HepG2 (cell line): ENCODE data around the gene CAMSAP2. TPM values are rescaled to one million over a fixed set of nuclear protein-coding genes. Genes with fewer than 3 reads are reported as not detected.

Experiments used
- ATF7 ChIP-seq, 2 experiments: fragments of 450-650 bp in 1 of 2; sonication (generic) in 1 of 2; formaldehyde crosslinking in 1 of 2; IDR thresholded peaks; 2 replicates each; pipeline versions ENCODE4 v1.4.0 to v1.6.1; 2016 to 2020; ENCODE audit warnings: antibody characterized with exemption in 1 of 2, mild to moderate bottlenecking in 1 of 2, missing genetic modification reagents in 1 of 2
- DR1 ChIP-seq: sonication (generic); formaldehyde crosslinking; IDR thresholded peaks from 2 replicates; pipeline ENCODE4 v1.8.0; 2021; ENCODE audit warnings: mild to moderate bottlenecking, missing genetic modification reagents, inconsistent platforms
- FOXK2 ChIP-seq: fragments of 450-650 bp; IDR thresholded peaks from 2 replicates; pipeline ENCODE4 v1.6.1; 2016
- GABPA ChIP-seq, 2 experiments: IDR thresholded peaks; 2 replicates each; pipeline ENCODE4 v1.6.1; 2011 to 2016; ENCODE audit warnings: low read depth in 2 of 2, low read length in 1 of 2, missing biosample characterization in 1 of 2, missing genetic modification characterization in 1 of 2
- IKZF1 ChIP-seq: fragments of 450-650 bp; IDR thresholded peaks from 2 replicates; pipeline ENCODE4 v1.7.1; 2016
- JUNB ChIP-seq: sonication (generic); formaldehyde crosslinking; IDR thresholded peaks from 2 replicates; pipeline ENCODE4 v1.8.0; 2022; ENCODE audit warnings: missing genetic modification reagents, mild to moderate bottlenecking, borderline replicate concordance
- NCOA2 ChIP-seq: sonication (generic); formaldehyde crosslinking; IDR thresholded peaks from 2 replicates; pipeline ENCODE4 v1.8.0; 2022; ENCODE audit warnings: inconsistent platforms
- POLR2AphosphoS2 ChIP-seq: IDR thresholded peaks from 2 replicates; pipeline ENCODE4 v1.6.1; 2011; ENCODE audit warnings: low read depth, low read length, improper control_type of control experiment
- RARA ChIP-seq: IDR thresholded peaks from 2 replicates; pipeline ENCODE4 v1.6.1; 2016; ENCODE audit warnings: missing genetic modification reagents, missing compliant biosample characterization
- RELA ChIP-seq: sonication (generic); formaldehyde crosslinking; IDR thresholded peaks from 2 replicates; pipeline ENCODE4 v1.4.0; 2020; ENCODE audit warnings: missing genetic modification reagents
- RFXAP ChIP-seq: sonication (generic); formaldehyde crosslinking; IDR thresholded peaks from 2 replicates; pipeline ENCODE4 v1.4.0; 2020; ENCODE audit warnings: missing genetic modification reagents, borderline replicate concordance
- SOX5 ChIP-seq: IDR thresholded peaks from 2 replicates; pipeline ENCODE4 v1.6.1; 2016; ENCODE audit warnings: borderline replicate concordance
- THAP11 ChIP-seq: IDR thresholded peaks from 2 replicates; pipeline ENCODE4 v1.6.1; 2016; ENCODE audit warnings: missing biosample characterization, missing genetic modification reagents
- YY1 ChIP-seq: IDR thresholded peaks from 2 replicates; pipeline ENCODE4 v1.6.1; 2011; ENCODE audit warnings: low read length, low read depth, moderate library complexity, mild to moderate bottlenecking; ENCODE audit not compliant: insufficient read depth, insufficient replicate concordance
- ZNF264 ChIP-seq: sonication (generic); formaldehyde crosslinking; IDR thresholded peaks from 2 replicates; pipeline ENCODE4 v1.4.0; 2020; ENCODE audit warnings: missing genetic modification reagents
- ZNF776 ChIP-seq: sonication (generic); formaldehyde crosslinking; IDR thresholded peaks from 2 replicates; pipeline ENCODE4 v1.4.0; 2020; ENCODE audit warnings: mild to moderate bottlenecking, missing genetic modification reagents
- polyA plus RNA-seq, 8 experiments: library from polyadenylated mRNA; depleted of rRNA in 3 of 8; stranded (reverse) in 7 of 8; unstranded in 1 of 8; fragments of >200 nt; fragmentation: Illumina TruSeq in 4 of 8; extraction: Trizol in 4 of 8; gene quantifications; 2 replicates each; pipeline versions ENCODE4 v1.2.1 to v1.2.3, GENCODE V29; 2011 to 2016; ENCODE audit warnings: low read depth in 4 of 8, missing spikeins in 1 of 8, mixed read lengths in 1 of 8; ENCODE audit not compliant: insufficient read depth in 1 of 8
- total RNA-seq, 5 experiments: library from RNA; depleted of rRNA; stranded (reverse); fragments of >200 nt; fragmentation: Illumina TruSeq; extraction: Trizol; gene quantifications; 2 replicates each; pipeline ENCODE4 v1.2.3, GENCODE V29; 2016; ENCODE audit warnings: low read depth in 1 of 5
- TF ChIP-seq, protein P1 (sequence below): sonication (generic); formaldehyde crosslinking; IDR thresholded peaks from 2 replicates; pipeline ENCODE4 v1.5.1; 2020; ENCODE audit warnings: missing genetic modification reagents, mild to moderate bottlenecking, borderline replicate concordance
- TF ChIP-seq, protein P2 (sequence below): sonication (generic); formaldehyde crosslinking; IDR thresholded peaks from 2 replicates; pipeline ENCODE4 v1.5.0; 2020; ENCODE audit warnings: mild to moderate bottlenecking, missing genetic modification reagents
- TF ChIP-seq, protein P3 (sequence below): sonication (generic); formaldehyde crosslinking; IDR thresholded peaks from 2 replicates; pipeline ENCODE4 v1.5.1; 2020; ENCODE audit warnings: mild to moderate bottlenecking, missing genetic modification reagents, moderate library complexity
- TF ChIP-seq, protein P4 (sequence below): sonication (generic); formaldehyde crosslinking; IDR thresholded peaks from 2 replicates; pipeline ENCODE4 v1.5.0; 2020; ENCODE audit warnings: mild to moderate bottlenecking, missing genetic modification reagents

The CAMSAP2 gene
- total and polyA plus RNA-seq, 2 of the 13 experiments (the other 11 are each of a cell fraction or from before 2014, with no cell fraction given), result 3.4 to 8.2 TPM

DNA sequence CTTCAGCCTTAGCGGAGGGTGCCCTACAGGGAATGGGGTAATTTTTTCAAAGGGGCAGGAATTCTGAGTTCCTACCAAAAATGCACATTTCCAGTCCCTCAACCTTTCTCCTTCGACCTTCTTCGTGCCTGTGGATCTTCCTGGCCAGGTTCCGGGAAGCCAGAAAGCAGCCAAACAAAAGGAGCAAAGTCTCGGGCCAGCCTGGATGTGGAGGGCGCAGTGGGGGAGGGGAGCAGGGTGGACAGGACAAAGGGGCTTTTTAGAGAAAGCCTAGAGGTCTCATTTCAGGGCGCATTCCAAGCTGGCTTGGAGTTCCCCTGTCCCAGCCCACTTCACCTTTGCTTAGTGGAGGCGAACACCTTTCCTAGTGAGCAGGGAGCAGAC is 153.1 kb downstream of the CAMSAP2 start (continued):
- TF ChIP-seq, protein P1, sequence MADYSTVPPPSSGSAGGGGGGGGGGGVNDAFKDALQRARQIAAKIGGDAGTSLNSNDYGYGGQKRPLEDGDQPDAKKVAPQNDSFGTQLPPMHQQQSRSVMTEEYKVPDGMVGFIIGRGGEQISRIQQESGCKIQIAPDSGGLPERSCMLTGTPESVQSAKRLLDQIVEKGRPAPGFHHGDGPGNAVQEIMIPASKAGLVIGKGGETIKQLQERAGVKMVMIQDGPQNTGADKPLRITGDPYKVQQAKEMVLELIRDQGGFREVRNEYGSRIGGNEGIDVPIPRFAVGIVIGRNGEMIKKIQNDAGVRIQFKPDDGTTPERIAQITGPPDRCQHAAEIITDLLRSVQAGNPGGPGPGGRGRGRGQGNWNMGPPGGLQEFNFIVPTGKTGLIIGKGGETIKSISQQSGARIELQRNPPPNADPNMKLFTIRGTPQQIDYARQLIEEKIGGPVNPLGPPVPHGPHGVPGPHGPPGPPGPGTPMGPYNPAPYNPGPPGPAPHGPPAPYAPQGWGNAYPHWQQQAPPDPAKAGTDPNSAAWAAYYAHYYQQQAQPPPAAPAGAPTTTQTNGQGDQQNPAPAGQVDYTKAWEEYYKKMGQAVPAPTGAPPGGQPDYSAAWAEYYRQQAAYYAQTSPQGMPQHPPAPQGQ, result no peak
- TF ChIP-seq SOX5 (CRISPR knock-in tag), result peak; percentile 57; the same call in 1 of the 2 replicates
- 0 out of 2 replicates have a peak, but pooled peaks have one; percentile 58 for TF ChIP-seq RELA (CRISPR knock-in tag)
- TF ChIP-seq, protein P2, sequence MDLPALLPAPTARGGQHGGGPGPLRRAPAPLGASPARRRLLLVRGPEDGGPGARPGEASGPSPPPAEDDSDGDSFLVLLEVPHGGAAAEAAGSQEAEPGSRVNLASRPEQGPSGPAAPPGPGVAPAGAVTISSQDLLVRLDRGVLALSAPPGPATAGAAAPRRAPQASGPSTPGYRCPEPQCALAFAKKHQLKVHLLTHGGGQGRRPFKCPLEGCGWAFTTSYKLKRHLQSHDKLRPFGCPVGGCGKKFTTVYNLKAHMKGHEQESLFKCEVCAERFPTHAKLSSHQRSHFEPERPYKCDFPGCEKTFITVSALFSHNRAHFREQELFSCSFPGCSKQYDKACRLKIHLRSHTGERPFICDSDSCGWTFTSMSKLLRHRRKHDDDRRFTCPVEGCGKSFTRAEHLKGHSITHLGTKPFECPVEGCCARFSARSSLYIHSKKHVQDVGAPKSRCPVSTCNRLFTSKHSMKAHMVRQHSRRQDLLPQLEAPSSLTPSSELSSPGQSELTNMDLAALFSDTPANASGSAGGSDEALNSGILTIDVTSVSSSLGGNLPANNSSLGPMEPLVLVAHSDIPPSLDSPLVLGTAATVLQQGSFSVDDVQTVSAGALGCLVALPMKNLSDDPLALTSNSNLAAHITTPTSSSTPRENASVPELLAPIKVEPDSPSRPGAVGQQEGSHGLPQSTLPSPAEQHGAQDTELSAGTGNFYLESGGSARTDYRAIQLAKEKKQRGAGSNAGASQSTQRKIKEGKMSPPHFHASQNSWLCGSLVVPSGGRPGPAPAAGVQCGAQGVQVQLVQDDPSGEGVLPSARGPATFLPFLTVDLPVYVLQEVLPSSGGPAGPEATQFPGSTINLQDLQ (CRISPR knock-in tag), result peak; percentile 76; the same call in 1 of the 2 replicates
- TF ChIP-seq YY1, result no peak
- no peak for TF ChIP-seq GABPA (IDR thresholded peaks at IDR 0.05; ENCODE audit: low read depth, low read length)
- no peak for TF ChIP-seq GABPA (CRISPR knock-in tag; IDR thresholded peaks at IDR 0.05; ENCODE audit: low read depth)
- no peak for TF ChIP-seq POLR2AphosphoS2
- TF ChIP-seq NCOA2, result peak; percentile 71
- no peak for TF ChIP-seq FOXK2
- no peak for TF ChIP-seq JUNB
- no peak for TF ChIP-seq ZNF776 (CRISPR knock-in tag)
- TF ChIP-seq, protein P3, sequence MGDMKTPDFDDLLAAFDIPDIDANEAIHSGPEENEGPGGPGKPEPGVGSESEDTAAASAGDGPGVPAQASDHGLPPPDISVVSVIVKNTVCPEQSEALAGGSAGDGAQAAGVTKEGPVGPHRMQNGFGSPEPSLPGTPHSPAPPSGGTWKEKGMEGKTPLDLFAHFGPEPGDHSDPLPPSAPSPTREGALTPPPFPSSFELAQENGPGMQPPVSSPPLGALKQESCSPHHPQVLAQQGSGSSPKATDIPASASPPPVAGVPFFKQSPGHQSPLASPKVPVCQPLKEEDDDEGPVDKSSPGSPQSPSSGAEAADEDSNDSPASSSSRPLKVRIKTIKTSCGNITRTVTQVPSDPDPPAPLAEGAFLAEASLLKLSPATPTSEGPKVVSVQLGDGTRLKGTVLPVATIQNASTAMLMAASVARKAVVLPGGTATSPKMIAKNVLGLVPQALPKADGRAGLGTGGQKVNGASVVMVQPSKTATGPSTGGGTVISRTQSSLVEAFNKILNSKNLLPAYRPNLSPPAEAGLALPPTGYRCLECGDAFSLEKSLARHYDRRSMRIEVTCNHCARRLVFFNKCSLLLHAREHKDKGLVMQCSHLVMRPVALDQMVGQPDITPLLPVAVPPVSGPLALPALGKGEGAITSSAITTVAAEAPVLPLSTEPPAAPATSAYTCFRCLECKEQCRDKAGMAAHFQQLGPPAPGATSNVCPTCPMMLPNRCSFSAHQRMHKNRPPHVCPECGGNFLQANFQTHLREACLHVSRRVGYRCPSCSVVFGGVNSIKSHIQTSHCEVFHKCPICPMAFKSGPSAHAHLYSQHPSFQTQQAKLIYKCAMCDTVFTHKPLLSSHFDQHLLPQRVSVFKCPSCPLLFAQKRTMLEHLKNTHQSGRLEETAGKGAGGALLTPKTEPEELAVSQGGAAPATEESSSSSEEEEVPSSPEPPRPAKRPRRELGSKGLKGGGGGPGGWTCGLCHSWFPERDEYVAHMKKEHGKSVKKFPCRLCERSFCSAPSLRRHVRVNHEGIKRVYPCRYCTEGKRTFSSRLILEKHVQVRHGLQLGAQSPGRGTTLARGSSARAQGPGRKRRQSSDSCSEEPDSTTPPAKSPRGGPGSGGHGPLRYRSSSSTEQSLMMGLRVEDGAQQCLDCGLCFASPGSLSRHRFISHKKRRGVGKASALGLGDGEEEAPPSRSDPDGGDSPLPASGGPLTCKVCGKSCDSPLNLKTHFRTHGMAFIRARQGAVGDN (CRISPR knock-in tag), result peak; percentile 4; the same call in 1 of the 2 replicates
- TF ChIP-seq, protein P4, sequence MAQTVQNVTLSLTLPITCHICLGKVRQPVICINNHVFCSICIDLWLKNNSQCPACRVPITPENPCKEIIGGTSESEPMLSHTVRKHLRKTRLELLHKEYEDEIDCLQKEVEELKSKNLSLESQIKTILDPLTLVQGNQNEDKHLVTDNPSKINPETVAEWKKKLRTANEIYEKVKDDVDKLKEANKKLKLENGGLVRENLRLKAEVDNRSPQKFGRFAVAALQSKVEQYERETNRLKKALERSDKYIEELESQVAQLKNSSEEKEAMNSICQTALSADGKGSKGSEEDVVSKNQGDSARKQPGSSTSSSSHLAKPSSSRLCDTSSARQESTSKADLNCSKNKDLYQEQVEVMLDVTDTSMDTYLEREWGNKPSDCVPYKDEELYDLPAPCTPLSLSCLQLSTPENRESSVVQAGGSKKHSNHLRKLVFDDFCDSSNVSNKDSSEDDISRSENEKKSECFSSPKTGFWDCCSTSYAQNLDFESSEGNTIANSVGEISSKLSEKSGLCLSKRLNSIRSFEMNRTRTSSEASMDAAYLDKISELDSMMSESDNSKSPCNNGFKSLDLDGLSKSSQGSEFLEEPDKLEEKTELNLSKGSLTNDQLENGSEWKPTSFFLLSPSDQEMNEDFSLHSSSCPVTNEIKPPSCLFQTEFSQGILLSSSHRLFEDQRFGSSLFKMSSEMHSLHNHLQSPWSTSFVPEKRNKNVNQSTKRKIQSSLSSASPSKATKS (CRISPR knock-in tag), result no peak
- TF ChIP-seq ATF7 (IDR thresholded peaks at IDR 0.05), result no peak
- no peak for TF ChIP-seq ATF7 (CRISPR knock-in tag; IDR thresholded peaks at IDR 0.05)
- TF ChIP-seq RFXAP (CRISPR knock-in tag), result no peak
- TF ChIP-seq DR1 (CRISPR knock-in tag), result no peak
- no peak for TF ChIP-seq IKZF1
- TF ChIP-seq ZNF264 (CRISPR knock-in tag), result 0 out of 2 replicates have a peak, but pooled peaks have one; percentile 22
- 0 out of 2 replicates have a peak, but pooled peaks have one; percentile 7 for TF ChIP-seq THAP11 (CRISPR knock-in tag)
- 0 out of 2 replicates have a peak, but pooled peaks have one; percentile 10 for TF ChIP-seq RARA (CRISPR knock-in tag)
